ENCODE measurements around the gene NSUN3. TPM values are rescaled to one million over a fixed set of nuclear protein-coding genes. Genes with fewer than 3 reads are reported as not detected.
"Not testable (repeated sequence)": the region's sequence is repeated elsewhere in the genome, so short reads cannot be mapped to it uniquely, and the experiment has no call there.

NSUN3 gene
- total and polyA plus RNA-seq, 2 donors (not counting 3 experiments of a cell fraction or from before 2014, with no cell fraction given), result 3.4 to 10.7 TPM

GRCh38 chr3:94110232-94110631 lies 47.4 kb downstream of the NSUN3 start:
- H4K20me1 ChIP-seq (replicated peaks; ENCODE audit: control insufficient read depth, extremely low read depth, insufficient read depth, low read length); CTCF ChIA-PET; FAIRE-seq; H3K36me3 ChIP-seq (ENCODE audit: control insufficient read depth in 2 of 2, extremely low read depth in 1 of 2, insufficient read depth in 2 of 2, low read length in 2 of 2); H3K27ac ChIP-seq (ENCODE audit: insufficient read depth, low read depth, low read length); H3K4me3 ChIP-seq (replicated peaks in 1 of 3; ENCODE audit: insufficient read depth in 1 of 3, low read depth in 1 of 3, low read length in 3 of 3); BruUV-seq (replicated peaks); DNase-seq (ENCODE audit: low read depth, low spot score); dilution Hi-C loops (cut with MboI; ENCODE audit: extremely low pct_ligation_motif_present, low sequenced_read_pairs); H3K4me1 ChIP-seq (ENCODE audit: control insufficient read depth, extremely low read depth, insufficient read depth, low read length); intact Hi-C loops (cut with micrococcal nuclease); H3K4me2 ChIP-seq (ENCODE audit: insufficient read depth, low read length); H3K79me2 ChIP-seq (ENCODE audit: control insufficient read depth, insufficient read depth, low read length); H3K9me1 ChIP-seq (replicated peaks; ENCODE audit: control insufficient read depth, extremely low read depth, insufficient read depth, low read length); H3K9ac ChIP-seq (replicated peaks; ENCODE audit: extremely low read depth, insufficient read depth, low read length); H3K9me3 ChIP-seq (replicated peaks; ENCODE audit: control insufficient read depth, insufficient read depth, low read length); H2AFZ ChIP-seq (ENCODE audit: low read depth, low read length); H3K27me3 ChIP-seq (ENCODE audit: control insufficient read depth in 2 of 2, insufficient read depth in 2 of 2, low read length in 2 of 2); POLR2A ChIA-PET: not testable (repeated sequence)
- TF ChIP-seq GATA2 (IDR thresholded peaks at IDR 0.05; ENCODE audit: insufficient read depth, insufficient read length, low read depth, low read length), result peak; percentile 11

DNA sequence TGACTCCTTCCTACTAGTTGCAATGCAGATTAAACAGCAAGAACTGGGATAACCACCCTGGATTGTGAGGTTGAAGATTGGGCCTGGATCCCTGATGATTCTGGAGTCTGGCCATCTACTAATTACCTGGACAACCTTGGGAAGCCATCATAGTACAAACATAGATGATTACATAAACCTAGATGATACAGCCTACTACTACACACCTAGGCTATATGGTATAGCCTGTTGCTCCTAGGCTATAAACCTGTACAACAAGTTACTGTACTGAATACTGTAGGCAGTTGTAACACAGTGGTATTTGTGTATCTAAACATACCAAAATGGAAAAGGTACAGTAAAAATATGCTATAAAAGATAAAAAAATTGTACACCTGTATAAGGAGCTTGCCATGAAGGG lies 48.0 kb downstream of the NSUN3 start:
- POLR2A ChIA-PET, result interaction anchor here (0.6 kb wide), 1 partner anchor 28 kb away, joined by 3 read pairs; no protein-coding TSS in a partner anchor
- no peak overlapping the region for H3K4me3 ChIP-seq (replicated peaks in 1 of 3; ENCODE audit: insufficient read depth in 1 of 3, low read depth in 1 of 3, low read length in 3 of 3)
- no peaks in the 10 kb centered on the region for H3K9me3 ChIP-seq (replicated peaks; ENCODE audit: control insufficient read depth, insufficient read depth, low read length)
- H3K36me3 ChIP-seq (ENCODE audit: control insufficient read depth in 2 of 2, extremely low read depth in 1 of 2, insufficient read depth in 2 of 2, low read length in 2 of 2), result no peaks in the 10 kb centered on the region
- dilution Hi-C loops (cut with MboI; ENCODE audit: extremely low pct_ligation_motif_present, low sequenced_read_pairs) (no loop called here), intact Hi-C loops (cut with micrococcal nuclease) (no loop called here)
- H3K4me2 ChIP-seq (ENCODE audit: insufficient read depth, low read length), result no peak overlapping the region
- CTCF ChIA-PET, result interaction anchor here (1.4 kb wide), 1 partner anchor 9 kb away, joined by 7 read pairs; no protein-coding TSS in a partner anchor
- no peak overlapping the region for H2AFZ ChIP-seq (ENCODE audit: low read depth, low read length)
- no peaks in the 10 kb centered on the region for H3K79me2 ChIP-seq (ENCODE audit: control insufficient read depth, insufficient read depth, low read length)
- DNase-seq (ENCODE audit: low read depth, low spot score), result no peak
- H3K9me1 ChIP-seq (replicated peaks; ENCODE audit: control insufficient read depth, extremely low read depth, insufficient read depth, low read length), result no peaks in the 10 kb centered on the region
- no peaks in the 10 kb centered on the region for H4K20me1 ChIP-seq (replicated peaks; ENCODE audit: control insufficient read depth, extremely low read depth, insufficient read depth, low read length)
- no peak overlapping the region for H3K27ac ChIP-seq (ENCODE audit: insufficient read depth, low read depth, low read length)
- TF ChIP-seq POLR2A (IDR thresholded peaks at IDR 0.05; ENCODE audit: low read depth, low read length) (no peak), POLR2AphosphoS5 (IDR thresholded peaks at IDR 0.05; ENCODE audit: insufficient read depth, low read depth, low read length) (no peak), EZH2 (IDR thresholded peaks at IDR 0.05; ENCODE audit: borderline replicate concordance, low read depth, low read length, severe bottlenecking) (no peak), MYC (IDR thresholded peaks at IDR 0.05; ENCODE audit: low read depth, low read length) (no peak), CTCF (IDR thresholded peaks at IDR 0.05; ENCODE audit: extremely low read depth in 1 of 2, insufficient read depth in 1 of 2, low read depth in 1 of 2, low read length in 2 of 2) (no peak)
- FAIRE-seq, result no peak
- no TSS peak for BruUV-seq (replicated peaks)
- no peak overlapping the region for H3K9ac ChIP-seq (replicated peaks; ENCODE audit: extremely low read depth, insufficient read depth, low read length)
- H3K4me1 ChIP-seq (ENCODE audit: control insufficient read depth, extremely low read depth, insufficient read depth, low read length), result no peaks in the 10 kb centered on the region
- H3K27me3 ChIP-seq (ENCODE audit: control insufficient read depth in 2 of 2, insufficient read depth in 2 of 2, low read length in 2 of 2), result no peaks in the 10 kb centered on the region

Data from endothelial cell of umbilical vein (primary cell).